ENCODE results near the gene NPC1. TPM values are rescaled to one million over a fixed set of nuclear protein-coding genes. Genes with fewer than 3 reads are reported as not detected.

Gene NPC1
- polyA plus RNA-seq, 3 donors: 7.5 to 17.9 (median 17.7) TPM

GRCh38 chr18:23573626-23574431, 12.5 kb downstream of the NPC1 start:
- H3K79me2 ChIP-seq (ENCODE audit: insufficient read depth, low read length): peaks cover 26% of the 10 kb centered on the region
- peaks cover 35% of the 10 kb centered on the region for H4K20me1 ChIP-seq (ENCODE audit: insufficient read depth, low read length)
- no peak overlapping the region for H2AFZ ChIP-seq (ENCODE audit: insufficient read depth, low read depth, low read length, poor library complexity, severe bottlenecking)
- H3K4me2 ChIP-seq (replicated peaks; ENCODE audit: extremely low read depth, low read length, poor library complexity, severe bottlenecking): peak overlapping the region; percentile 1
- peak; percentile 61 to 85 (median 69) for DNase-seq
- peaks cover 30 to 36% of the 10 kb centered on the region in 2 donors for H3K4me1 ChIP-seq (ENCODE audit: control insufficient read depth in 1 of 2, insufficient read depth in 2 of 2, low read length in 2 of 2)
- intact Hi-C loops (cut with micrococcal nuclease): loop anchor here in 1 of 2 donors (5.0 kb wide), 1 partner anchor 37 kb away; no protein-coding TSS in a partner anchor
- peak overlapping the region in 1 of 3 experiments; percentile 35 for H3K4me3 ChIP-seq (replicated peaks in 1 of 3; ENCODE audit: low read depth in 2 of 3, low read length in 3 of 3)
- H3K9me3 Mint-ChIP-seq: peaks cover 0 to 2% (median 0%) of the 10 kb centered on the region in 7 donors
- peaks cover 47 to 50% of the 10 kb centered on the region in 2 donors for H3K36me3 Mint-ChIP-seq
- peaks cover 39 to 58% of the 10 kb centered on the region in 2 donors for H3K36me3 ChIP-seq (replicated peaks in 1 of 2; ENCODE audit: control insufficient read depth in 1 of 2, insufficient read depth in 2 of 2, low read length in 2 of 2)
- peak overlapping the region; percentile 54 to 81 for H3K27ac ChIP-seq (ENCODE audit: low read depth in 1 of 2, low read length in 2 of 2)
- H3K27me3 ChIP-seq (ENCODE audit: control insufficient read depth in 2 of 2, insufficient read depth in 2 of 2, low read length in 2 of 2): no peaks in the 10 kb centered on the region
- H3K27ac Mint-ChIP-seq: peak overlapping the region; percentile 61 to 94 (median 88)
- H3K4me3 Mint-ChIP-seq: peak overlapping the region in 1 of 2 donors; percentile 30
- no peak overlapping the region for H3K9ac ChIP-seq (ENCODE audit: insufficient read depth, low read length, poor library complexity, severe bottlenecking)
- H3K4me1 Mint-ChIP-seq: peaks cover 31% of the 10 kb centered on the region
- no peaks in the 10 kb centered on the region for H3K9me3 ChIP-seq (replicated peaks in 1 of 2; ENCODE audit: control insufficient read depth in 1 of 2, insufficient read depth in 1 of 2, low read length in 2 of 2)
- H3K27me3 Mint-ChIP-seq (ENCODE audit: low read depth in 3 of 3): peaks cover 0 to 2% (median 0%) of the 10 kb centered on the region in 3 donors
- no peak for TF ChIP-seq CTCF (IDR thresholded peaks at IDR 0.05)
- 61% methylated on average over 4 of the region's 6 CpGs for WGBS (ENCODE audit: insufficient coverage)

GRCh38 chr18:23573020-23573419, 13.3 kb downstream of the NPC1 start:
- H3K4me2 ChIP-seq (replicated peaks; ENCODE audit: extremely low read depth, low read length, poor library complexity, severe bottlenecking): no peak overlapping the region
- H3K79me2 ChIP-seq (ENCODE audit: insufficient read depth, low read length): peaks cover 18% of the 10 kb centered on the region
- WGBS (ENCODE audit: insufficient coverage): 100% methylated on average over 1 of the region's 4 CpGs
- H2AFZ ChIP-seq (ENCODE audit: insufficient read depth, low read depth, low read length, poor library complexity, severe bottlenecking): no peak overlapping the region
- H3K27ac ChIP-seq (ENCODE audit: low read depth in 1 of 2, low read length in 2 of 2): no peak overlapping the region
- H3K4me3 ChIP-seq (replicated peaks in 1 of 3; ENCODE audit: low read depth in 2 of 3, low read length in 3 of 3): no peak overlapping the region
- Mint-ChIP-seq H3K27ac (peak overlapping the region in 1 of 7 donors; percentile 94), H3K9me3 (peaks cover 0 to 2% (median 0%) of the 10 kb centered on the region in 7 donors), H3K27me3 (ENCODE audit: low read depth in 3 of 3) (peaks cover 0 to 2% (median 0%) of the 10 kb centered on the region in 3 donors), H3K4me3 (no peak overlapping the region), H3K4me1 (peaks cover 28% of the 10 kb centered on the region), H3K36me3 (peaks cover 51 to 58% of the 10 kb centered on the region in 2 donors)
- peaks cover 22 to 28% of the 10 kb centered on the region in 2 donors for H3K4me1 ChIP-seq (ENCODE audit: control insufficient read depth in 1 of 2, insufficient read depth in 2 of 2, low read length in 2 of 2)
- DNase-seq: no peak
- H3K9ac ChIP-seq (ENCODE audit: insufficient read depth, low read length, poor library complexity, severe bottlenecking): no peak overlapping the region
- no peaks in the 10 kb centered on the region for H3K27me3 ChIP-seq (ENCODE audit: control insufficient read depth in 2 of 2, insufficient read depth in 2 of 2, low read length in 2 of 2)
- H3K9me3 ChIP-seq (replicated peaks in 1 of 2; ENCODE audit: control insufficient read depth in 1 of 2, insufficient read depth in 1 of 2, low read length in 2 of 2): no peaks in the 10 kb centered on the region
- peaks cover 47 to 66% of the 10 kb centered on the region in 2 donors for H3K36me3 ChIP-seq (replicated peaks in 1 of 2; ENCODE audit: control insufficient read depth in 1 of 2, insufficient read depth in 2 of 2, low read length in 2 of 2)
- intact Hi-C loops (cut with micrococcal nuclease): loop anchor here in 1 of 2 donors (5.0 kb wide), 1 partner anchor 36 kb away; no protein-coding TSS in a partner anchor
- no peak for TF ChIP-seq CTCF (IDR thresholded peaks at IDR 0.05)
- peaks cover 27% of the 10 kb centered on the region for H4K20me1 ChIP-seq (ENCODE audit: insufficient read depth, low read length)

Data from CD14-positive monocyte (primary cell).